ENCODE data around the gene CDH15.

Gene CDH15

GRCh38 chr16:89153848-89154271 lies 17.7 kb upstream of the CDH15 start:
- TF ChIP-seq NFIC (IDR thresholded peaks at IDR 0.05) (no peak), TCF12 (IDR thresholded peaks at IDR 0.05; ENCODE audit: low read depth) (no peak; the same call in 1 of the 2 replicates), USF1 (IDR thresholded peaks at IDR 0.05) (no peak)

GRCh38 chr16:89154390-89155183 lies 17.0 kb upstream of the CDH15 start:
- TF ChIP-seq EGR1 (IDR thresholded peaks at IDR 0.05) (no peak), TAF1 (IDR thresholded peaks at IDR 0.05; ENCODE audit: low read depth) (no peak)

GRCh38 chr16:89155184-89155679 lies 16.3 kb upstream of the CDH15 start:
- TF ChIP-seq MAX (IDR thresholded peaks at IDR 0.05) (peak; percentile 40; the same call in 1 of the 2 replicates), EP300 (IDR thresholded peaks at IDR 0.05; ENCODE audit: borderline replicate concordance) (no peak), USF1 (IDR thresholded peaks at IDR 0.05) (peak; percentile 49; the same call in 1 of the 2 replicates)

GRCh38 chr16:89155851-89156739 lies 15.5 kb upstream of the CDH15 start:
- TF ChIP-seq NFIC (IDR thresholded peaks at IDR 0.05) (no peak), CREB1 (IDR thresholded peaks at IDR 0.05; ENCODE audit: low read depth) (no peak), ZBTB7A (IDR thresholded peaks at IDR 0.05; ENCODE audit: low read depth) (no peak), TEAD4 (IDR thresholded peaks at IDR 0.05) (no peak), TCF12 (IDR thresholded peaks at IDR 0.05; ENCODE audit: low read depth) (no peak), EGR1 (IDR thresholded peaks at IDR 0.05) (no peak), CEBPB (IDR thresholded peaks at IDR 0.05) (no peak), MAX (IDR thresholded peaks at IDR 0.05) (no peak), RAD21 (IDR thresholded peaks at IDR 0.05; ENCODE audit: low read depth) (no peak), REST (IDR thresholded peaks at IDR 0.05; ENCODE audit: low read depth) (no peak), YY1 (IDR thresholded peaks at IDR 0.05; ENCODE audit: low read depth) (no peak), USF1 (IDR thresholded peaks at IDR 0.05) (no peak), TAF1 (IDR thresholded peaks at IDR 0.05; ENCODE audit: low read depth) (no peak), FOXM1 (IDR thresholded peaks at IDR 0.05; ENCODE audit: borderline replicate concordance, low read depth) (no peak), EP300 (IDR thresholded peaks at IDR 0.05; ENCODE audit: borderline replicate concordance) (no peak)

- TF ChIP-seq MAX (IDR thresholded peaks at IDR 0.05) (no peak), EP300 (IDR thresholded peaks at IDR 0.05; ENCODE audit: borderline replicate concordance) (no peak), TEAD4 (IDR thresholded peaks at IDR 0.05) (no peak), YY1 (IDR thresholded peaks at IDR 0.05; ENCODE audit: low read depth) (no peak), CREB1 (IDR thresholded peaks at IDR 0.05; ENCODE audit: low read depth) (no peak), CEBPB (IDR thresholded peaks at IDR 0.05) (no peak), TCF12 (IDR thresholded peaks at IDR 0.05; ENCODE audit: low read depth) (no peak), EGR1 (IDR thresholded peaks at IDR 0.05) (no peak), REST (IDR thresholded peaks at IDR 0.05; ENCODE audit: low read depth) (no peak), USF1 (IDR thresholded peaks at IDR 0.05) (no peak), ZBTB7A (IDR thresholded peaks at IDR 0.05; ENCODE audit: low read depth) (no peak), TAF1 (IDR thresholded peaks at IDR 0.05; ENCODE audit: low read depth) (no peak), NFIC (IDR thresholded peaks at IDR 0.05) (no peak), FOXM1 (IDR thresholded peaks at IDR 0.05; ENCODE audit: borderline replicate concordance, low read depth) (no peak), RAD21 (IDR thresholded peaks at IDR 0.05; ENCODE audit: low read depth) (no peak)
These were observed 14.6 kb upstream of the CDH15 start for GRCh38 chr16:89156740-89157645.
